GM19099 (cell line): ENCODE data around the gene GLDC.

ENCODE experiments used
- POLR2A ChIP-seq: IDR thresholded peaks from 3 replicates; pipeline ENCODE4 v1.6.1; 2011; ENCODE audit warnings: low read depth; ENCODE audit not compliant: insufficient read length; ENCODE audit errors: extremely low read depth

Gene GLDC

GRCh38 chr9:6525326-6526045 is 120.0 kb downstream of the GLDC start:
- TF ChIP-seq POLR2A: no peak

DNA sequence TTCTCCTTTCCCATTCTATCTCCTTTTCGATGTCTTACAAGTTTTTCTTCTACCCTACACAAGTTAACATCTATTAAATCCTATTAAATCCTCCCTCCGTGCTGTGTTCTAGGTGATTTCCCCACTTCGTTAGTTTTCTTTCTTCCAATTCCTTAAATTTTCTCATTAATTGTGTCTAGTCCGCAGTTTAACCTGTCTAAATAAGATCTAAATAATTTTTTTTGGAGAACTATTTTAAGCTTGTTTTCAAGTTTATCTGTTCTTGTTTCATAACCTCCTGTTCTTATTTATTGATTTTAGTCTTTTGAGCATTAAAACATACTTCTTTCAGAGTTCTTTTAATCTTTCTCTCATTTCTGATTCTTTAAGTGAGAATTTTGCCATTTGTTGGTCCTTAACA is 123.3 kb downstream of the GLDC start:
- TF ChIP-seq POLR2A: no peak

DNA sequence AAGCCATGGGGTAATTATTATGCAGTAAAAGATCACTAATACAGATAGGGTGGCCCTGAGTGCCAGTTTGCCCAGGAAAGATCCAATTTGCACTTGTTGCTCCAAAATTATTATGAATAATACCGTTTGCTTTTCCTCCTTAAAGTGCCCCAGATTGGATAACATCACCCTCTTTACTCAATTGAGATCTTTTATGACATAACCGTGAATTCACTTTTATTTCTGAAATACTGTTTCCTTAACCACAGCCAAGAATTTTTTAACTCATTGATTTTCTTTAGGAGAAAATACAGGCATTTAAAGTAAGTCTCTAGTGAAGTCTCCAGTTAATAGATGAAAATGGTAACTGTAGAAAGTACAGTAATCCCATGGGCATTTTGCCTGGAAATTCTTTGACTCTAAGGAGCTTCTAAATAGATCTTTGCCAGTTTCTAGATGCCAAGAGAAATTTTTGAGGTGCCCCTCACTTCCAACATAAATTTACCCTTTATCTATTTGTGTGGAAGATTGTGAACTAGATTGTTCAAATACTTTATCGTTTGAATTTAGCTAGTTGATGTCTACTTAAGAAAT is 133.4 kb downstream of the GLDC start:
- no peak for TF ChIP-seq POLR2A

- no peak for TF ChIP-seq POLR2A
These were observed 139.0 kb downstream of the GLDC start for GRCh38 chr9:6506571-6506970.

- TF ChIP-seq POLR2A: no peak
These were observed 143.1 kb downstream of the GLDC start for GRCh38 chr9:6502399-6502798.

DNA sequence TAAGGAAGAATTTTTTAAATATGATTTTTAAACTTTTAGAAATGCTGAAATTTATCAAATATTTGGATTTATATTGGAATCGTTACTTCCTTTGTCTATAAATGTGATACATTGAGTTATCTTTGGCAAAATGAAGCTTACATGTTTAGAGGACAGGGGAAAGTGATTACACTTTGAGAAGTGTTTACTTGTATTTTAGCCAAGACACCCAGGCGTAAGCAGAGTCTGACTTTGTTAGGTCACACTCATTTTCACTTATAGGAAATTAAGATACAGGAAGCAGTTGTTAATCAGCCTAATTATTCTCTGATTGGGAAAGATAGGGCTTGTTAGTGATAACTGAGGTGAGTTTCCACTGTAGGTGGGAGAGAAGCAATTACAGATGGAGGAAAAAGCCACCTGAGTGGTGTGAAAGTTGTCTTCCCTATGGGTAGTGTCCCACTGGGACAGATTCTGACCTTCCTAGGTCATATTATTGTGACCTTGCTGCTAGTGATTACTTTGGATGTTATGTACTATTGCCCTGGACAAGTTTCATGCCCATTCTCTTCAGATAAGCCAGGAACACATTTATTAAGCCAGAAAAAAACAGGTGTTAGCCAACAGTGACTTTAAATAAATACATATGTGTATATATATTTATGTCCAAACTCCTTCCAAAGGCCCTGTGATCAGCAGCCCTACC is 143.9 kb downstream of the GLDC start:
- no peak for TF ChIP-seq POLR2A

- TF ChIP-seq POLR2A: no peak
These were observed 146.5 kb downstream of the GLDC start for GRCh38 chr9:6498982-6499381.

GRCh38 chr9:6495466-6495865 is 150.1 kb downstream of the GLDC start:
- TF ChIP-seq POLR2A: no peak

GRCh38 chr9:6490863-6491262 is 154.7 kb downstream of the GLDC start:
- TF ChIP-seq POLR2A: no peak

DNA sequence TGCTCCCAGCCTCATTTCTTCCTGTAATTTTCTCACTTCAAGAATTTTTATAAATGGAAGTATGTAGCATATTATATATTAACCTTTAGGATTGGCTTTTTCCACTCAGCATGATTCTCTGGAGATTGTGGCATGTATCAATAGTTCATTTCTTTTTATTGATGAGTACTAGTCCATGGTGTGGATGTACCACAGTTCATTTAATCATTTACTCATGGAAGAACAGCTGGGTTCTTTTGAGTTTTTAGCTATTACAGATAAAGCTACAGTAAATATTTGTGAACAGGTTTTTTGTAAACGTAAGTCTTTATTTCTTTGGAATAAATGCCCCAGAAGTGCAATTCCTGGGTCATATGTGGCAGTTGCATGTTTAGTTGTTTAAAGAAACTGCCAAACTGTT is 156.4 kb downstream of the GLDC start:
- TF ChIP-seq POLR2A: no peak

DNA sequence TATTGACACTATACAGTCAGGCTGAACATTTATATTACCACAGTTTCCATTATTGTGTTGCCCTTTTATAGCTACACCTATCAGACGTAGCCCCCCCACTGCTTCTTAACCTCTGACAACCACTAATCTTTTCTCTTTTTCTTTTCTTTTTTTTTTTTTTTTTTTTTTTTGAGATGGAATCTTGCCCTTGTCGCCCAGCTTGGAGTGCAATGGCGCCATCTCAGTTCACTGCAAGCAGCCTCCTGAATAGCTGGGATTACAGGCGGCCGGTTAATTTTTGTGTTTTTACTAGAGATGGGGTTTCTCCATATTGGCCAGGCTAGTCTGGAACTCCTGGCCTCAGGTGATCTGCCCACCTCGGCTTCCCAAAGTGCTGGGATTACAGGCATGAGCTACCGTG is 157.1 kb downstream of the GLDC start:
- no peak for TF ChIP-seq POLR2A

DNA sequence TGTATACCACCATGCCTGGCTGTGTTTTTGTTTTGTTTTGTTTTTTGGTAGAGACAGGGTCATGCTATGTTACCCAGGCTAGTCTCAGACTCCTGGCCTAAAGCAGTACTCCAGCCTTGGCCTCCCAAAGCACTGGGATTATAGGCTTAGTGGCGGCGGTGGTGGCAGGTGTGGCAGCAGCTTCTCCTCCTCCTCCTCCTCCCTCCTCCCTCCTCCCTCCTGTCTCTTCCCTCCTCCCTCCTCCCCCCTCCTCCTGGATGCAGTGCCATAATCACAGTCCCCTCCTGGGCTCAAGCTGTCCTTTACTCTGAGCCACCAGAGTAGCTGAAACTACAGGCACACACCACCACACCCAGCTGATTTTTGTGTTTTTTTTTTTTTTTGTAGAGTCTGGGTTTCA is 161.3 kb downstream of the GLDC start:
- TF ChIP-seq POLR2A: no peak
